Peyer's patch (tissue), 4 donors: ENCODE data around the gene SKA1. TPM values are rescaled to one million over a fixed set of nuclear protein-coding genes. Genes with fewer than 3 reads are reported as not detected.

Source experiments
- DNase-seq, 3 donors: peaks; one replicate each; pipeline ENCODE4 v3.0.0-alpha.2; 2017 to 2019
- H3K27ac ChIP-seq, 4 donors: fragments of 200-600 bp; sonication (generic); one replicate each; pipeline ENCODE4 v1.5.1; 2016 to 2019
- H3K27me3 ChIP-seq, 2 donors: fragments of 200-600 bp; sonication (generic); one replicate each; pipeline ENCODE4 v1.5.1; 2019
- H3K36me3 ChIP-seq, 3 donors: fragments of 200-600 bp; sonication (generic); one replicate each; pipeline ENCODE4 v1.5.1; 2016 to 2019
- H3K4me1 ChIP-seq, 4 donors: fragments of 200-600 bp; sonication (generic); one replicate each; pipeline ENCODE4 v1.5.1; 2016 to 2019
- H3K4me3 ChIP-seq, 4 donors: fragments of 200-600 bp; sonication (generic); 1 replicate in 3 of 4; 2 replicates in 1 of 4; pipeline ENCODE4 v1.5.1; 2016 to 2019; ENCODE audit warnings: mild to moderate bottlenecking in 1 of 4
- H3K9me3 ChIP-seq, 4 donors: fragments of 200-600 bp; sonication (generic); one replicate each; pipeline ENCODE4 v1.5.1; 2016 to 2019; ENCODE audit warnings: mild to moderate bottlenecking in 1 of 4
- CTCF ChIP-seq, 6 experiments: fragments of 450-650 bp in 4 of 6; fragments of 200-600 bp in 2 of 6; sonication (generic) in 1 of 6; IDR thresholded peaks; one replicate each; pipeline ENCODE4 v1.5.1; 2017 to 2019; ENCODE audit warnings: antibody characterized with exemption in 6 of 6, mild to moderate bottlenecking in 3 of 6, moderate library complexity in 1 of 6
- POLR2A ChIP-seq, 2 donors: fragments of 450-650 bp; IDR thresholded peaks; one replicate each; pipeline ENCODE4 v1.5.1; 2017; ENCODE audit warnings: antibody characterized with exemption in 2 of 2, mild to moderate bottlenecking in 2 of 2, moderate library complexity in 2 of 2
- total RNA-seq, 4 donors: library from RNA; depleted of rRNA; stranded (reverse); fragments of >200 nt; gene quantifications; one replicate each; pipeline ENCODE4 v1.1.0, GENCODE V29; 2016

The SKA1 gene
- total RNA-seq, 4 donors from 2014 or later = 0.54 to 5.8 (median 2.2) TPM

GRCh38 chr18:50338122-50338521, 36.7 kb upstream of the SKA1 start:
- H3K4me1 ChIP-seq = peaks cover 0 to 6% (median 0%) of the 10 kb centered on the region in 4 donors
- no peak for DNase-seq
- no peaks in the 10 kb centered on the region for H3K36me3 ChIP-seq
- no peaks in the 10 kb centered on the region for H3K27me3 ChIP-seq
- no peak overlapping the region for H3K27ac ChIP-seq
- no peak for TF ChIP-seq CTCF (IDR thresholded peaks at IDR 0.05)
- no peak for TF ChIP-seq POLR2A (IDR thresholded peaks at IDR 0.05)
- no peak overlapping the region for H3K4me3 ChIP-seq
- no peaks in the 10 kb centered on the region for H3K9me3 ChIP-seq

DNA sequence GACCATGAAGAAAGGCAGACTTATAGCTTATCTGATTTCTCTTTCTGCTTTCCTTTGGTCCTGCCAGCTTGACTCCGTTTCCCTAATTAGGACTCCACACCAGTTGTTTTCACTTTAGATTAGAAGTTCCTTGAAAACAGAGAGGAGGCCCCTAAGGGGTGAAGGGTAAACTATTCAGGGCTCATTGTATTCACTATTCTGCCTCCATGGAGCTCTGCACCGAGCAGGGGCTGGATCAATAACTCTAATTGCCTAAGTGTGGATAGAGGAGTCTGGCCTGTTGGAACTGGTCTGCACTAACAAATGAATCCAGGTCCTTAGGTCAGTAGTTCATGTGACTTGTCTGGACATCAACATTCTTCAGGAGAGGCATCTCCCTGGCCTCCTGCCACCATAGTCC, 36.1 kb upstream of the SKA1 start:
- no peak for DNase-seq
- no peaks in the 10 kb centered on the region for H3K9me3 ChIP-seq
- TF ChIP-seq POLR2A (IDR thresholded peaks at IDR 0.05) (no peak), CTCF (IDR thresholded peaks at IDR 0.05) (no peak)
- no peak overlapping the region for H3K4me3 ChIP-seq
- H3K27ac ChIP-seq = no peak overlapping the region
- peaks cover 0 to 6% (median 0%) of the 10 kb centered on the region in 4 donors for H3K4me1 ChIP-seq
- H3K27me3 ChIP-seq = no peaks in the 10 kb centered on the region
- no peaks in the 10 kb centered on the region for H3K36me3 ChIP-seq

DNA sequence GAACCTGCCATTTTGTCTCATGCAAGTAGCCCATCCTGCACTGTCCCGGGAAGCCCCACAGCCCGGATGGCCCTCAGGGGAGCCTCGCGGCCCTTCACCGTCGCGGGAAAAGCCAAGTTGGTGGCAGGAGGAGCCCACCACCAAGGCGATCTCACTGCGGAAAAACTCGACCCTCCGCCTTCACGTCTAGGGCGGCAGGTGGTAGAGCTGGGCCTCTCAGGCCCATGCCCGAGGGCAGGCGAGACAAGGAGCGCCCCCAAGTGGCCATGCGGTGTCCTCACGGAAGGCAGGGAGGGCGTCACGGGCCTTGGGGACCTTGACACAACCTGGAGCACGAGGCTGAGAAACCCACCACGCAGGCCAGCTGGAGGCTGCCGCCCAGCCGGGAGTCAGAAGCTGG, 34.8 kb upstream of the SKA1 start:
- DNase-seq = no peak
- H3K27me3 ChIP-seq = no peaks in the 10 kb centered on the region
- H3K4me3 ChIP-seq = no peak overlapping the region
- no peak overlapping the region for H3K27ac ChIP-seq
- H3K36me3 ChIP-seq = no peaks in the 10 kb centered on the region
- TF ChIP-seq POLR2A (IDR thresholded peaks at IDR 0.05) (no peak), CTCF (IDR thresholded peaks at IDR 0.05) (no peak)
- H3K9me3 ChIP-seq = no peaks in the 10 kb centered on the region
- no peaks in the 10 kb centered on the region for H3K4me1 ChIP-seq

DNA sequence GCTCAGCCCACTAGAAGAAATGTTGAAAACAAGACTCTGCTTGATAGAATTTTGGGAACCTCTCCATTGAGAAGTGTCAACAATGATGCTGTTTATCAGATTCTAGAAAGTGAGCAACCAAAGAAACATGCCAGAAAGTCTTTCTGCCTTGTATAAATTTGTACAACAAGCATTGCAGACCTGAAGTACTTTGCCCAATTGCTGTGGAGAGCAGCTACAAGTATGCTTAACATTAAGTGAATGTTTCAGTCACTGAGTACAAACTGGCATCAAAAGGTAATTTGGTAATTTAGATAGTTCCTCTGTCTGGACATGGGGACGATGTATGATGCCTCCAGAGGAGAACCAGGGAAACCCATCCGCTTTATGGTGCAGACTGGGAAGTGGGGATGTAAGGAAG, 33.4 kb upstream of the SKA1 start:
- no peaks in the 10 kb centered on the region for H3K36me3 ChIP-seq
- TF ChIP-seq POLR2A (IDR thresholded peaks at IDR 0.05) (no peak), CTCF (IDR thresholded peaks at IDR 0.05) (no peak)
- H3K9me3 ChIP-seq = no peaks in the 10 kb centered on the region
- no peak overlapping the region for H3K27ac ChIP-seq
- H3K27me3 ChIP-seq = no peaks in the 10 kb centered on the region
- no peaks in the 10 kb centered on the region for H3K4me1 ChIP-seq
- H3K4me3 ChIP-seq = no peak overlapping the region
- DNase-seq = no peak

- Histone ChIP-seq H3K27ac (no peak overlapping the region), H3K36me3 (no peaks in the 10 kb centered on the region), H3K27me3 (no peaks in the 10 kb centered on the region), H3K9me3 (no peaks in the 10 kb centered on the region), H3K4me1 (no peaks in the 10 kb centered on the region), H3K4me3 (no peak overlapping the region)
- DNase-seq = no peak
- no peak for TF ChIP-seq POLR2A (IDR thresholded peaks at IDR 0.05)
- TF ChIP-seq CTCF (IDR thresholded peaks at IDR 0.05) = no peak
Measured at GRCh38 chr18:50350699-50351098, 24.1 kb upstream of the SKA1 start.
